Astrocyte of the spinal cord (primary cell): ENCODE results near the gene C3.
"Not testable (repeated sequence)": the region's sequence is repeated elsewhere in the genome, so short reads cannot be mapped to it uniquely, and the experiment has no call there.

Experiments
- DNase-seq: peaks from one replicate; pipeline ENCODE4 v3.0.0; 2011; ENCODE audit warnings: low read depth, low spot score
- H3K4me3 ChIP-seq: 2 replicates; pipeline ENCODE4 v1.5.1; 2011; ENCODE audit warnings: low read depth, mild to moderate bottlenecking, low read length, moderate library complexity
- CTCF ChIP-seq: IDR thresholded peaks from 2 replicates; pipeline ENCODE4 v1.5.1; 2012; ENCODE audit warnings: low read depth, mild to moderate bottlenecking, low read length, inconsistent platforms
- in situ Hi-C: cut with HindIII; loops from 2 replicates; pipeline ENCODE4 v1.10.0; 2017; ENCODE audit warnings: low sequenced_read_pairs

C3 gene

GRCh38 chr19:6677495-6677882 lies 43.0 kb downstream of the C3 start:
- TF ChIP-seq CTCF, result no peak
- in situ Hi-C loops, result no loop called here
- DNase-seq, result no peak
- H3K4me3 ChIP-seq, result no peak overlapping the region

- TF ChIP-seq CTCF, result no peak
- no peak for DNase-seq
- in situ Hi-C loops, result no loop called here
- H3K4me3 ChIP-seq, result no peak overlapping the region
Observed at GRCh38 chr19:6676288-6676687, 44.2 kb downstream of the C3 start.

- in situ Hi-C loops, result no loop called here
- H3K4me3 ChIP-seq, result no peak overlapping the region
- TF ChIP-seq CTCF, result no peak
- DNase-seq, result peak; percentile 43
Observed at GRCh38 chr19:6674868-6675305, 45.6 kb downstream of the C3 start.

DNA sequence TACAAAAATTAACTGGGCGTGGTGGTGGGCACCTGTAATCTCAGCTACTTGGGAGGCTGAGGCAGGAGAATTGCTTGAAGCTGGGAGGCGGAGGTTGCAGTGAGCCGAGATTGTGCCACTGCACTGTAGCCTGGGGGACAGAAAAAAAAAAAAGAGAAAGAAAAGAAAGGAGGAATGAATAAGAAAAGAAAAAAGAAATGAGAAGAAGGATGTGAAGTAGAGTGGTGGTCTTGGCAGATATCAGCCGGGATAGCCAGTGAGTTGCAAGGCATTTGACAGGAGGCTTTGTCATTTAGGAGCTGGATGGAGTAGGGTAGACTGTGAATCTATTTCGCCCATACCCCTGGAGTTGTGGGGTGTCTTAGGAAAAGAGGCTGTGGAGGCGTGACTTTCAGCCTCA lies 46.0 kb downstream of the C3 start:
- in situ Hi-C loops, H3K4me3 ChIP-seq, DNase-seq: not testable (repeated sequence)

- no peak for TF ChIP-seq CTCF
- no peak for DNase-seq
- no peak overlapping the region for H3K4me3 ChIP-seq
- in situ Hi-C loops, result no loop called here
Observed at GRCh38 chr19:6672693-6673290, 47.7 kb downstream of the C3 start.

DNA sequence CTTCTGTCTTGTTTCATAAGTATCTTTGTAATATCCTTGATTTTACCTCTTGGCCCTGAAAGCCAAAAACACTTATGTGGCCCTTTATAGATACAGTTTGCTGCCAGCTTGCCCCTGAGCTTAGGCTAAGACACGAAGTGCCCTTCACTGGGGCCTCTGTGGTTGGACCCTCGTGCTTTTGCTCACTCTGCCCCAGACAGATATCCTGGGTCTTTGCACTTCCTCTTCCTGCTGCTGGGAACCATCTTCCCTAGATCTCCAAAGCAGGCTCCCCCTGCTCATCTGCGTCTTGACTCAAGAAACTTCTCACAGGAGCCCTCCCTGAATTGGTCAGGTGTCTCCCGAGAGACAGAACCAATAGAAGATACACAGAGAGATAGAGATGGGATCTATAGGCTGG lies 48.5 kb downstream of the C3 start:
- no peak for DNase-seq
- TF ChIP-seq CTCF, result no peak
- in situ Hi-C loops, result no loop called here
- H3K4me3 ChIP-seq, result no peak overlapping the region

GRCh38 chr19:6668691-6669090 lies 51.8 kb downstream of the C3 start:
- DNase-seq, result no peak
- no peak overlapping the region for H3K4me3 ChIP-seq
- no peak for TF ChIP-seq CTCF
- in situ Hi-C loops, result no loop called here
